Gastroesophageal sphincter (tissue), 3 donors: ENCODE results near the gene CASK.

ENCODE experiments used
- EP300 ChIP-seq: sonication (generic); formaldehyde crosslinking; IDR thresholded peaks from one replicate; pipeline ENCODE4 v1.6.1; 2017; ENCODE audit warnings: antibody characterized with exemption, mild to moderate bottlenecking
- POLR2AphosphoS5 ChIP-seq: sonication (generic); formaldehyde crosslinking; IDR thresholded peaks from one replicate; pipeline ENCODE4 v1.6.1; 2017; ENCODE audit warnings: antibody characterized with exemption
- TF ChIP-seq, protein P1 (sequence below), 4 experiments: fragments of 200-600 bp in 2 of 4; fragments of 450-650 bp in 2 of 4; sonication (generic) in 1 of 4; IDR thresholded peaks; one replicate each; pipeline ENCODE4 v1.5.1; 2017 to 2019; ENCODE audit warnings: antibody characterized with exemption in 4 of 4, mild to moderate bottlenecking in 2 of 4, moderate library complexity in 2 of 4

DNA sequence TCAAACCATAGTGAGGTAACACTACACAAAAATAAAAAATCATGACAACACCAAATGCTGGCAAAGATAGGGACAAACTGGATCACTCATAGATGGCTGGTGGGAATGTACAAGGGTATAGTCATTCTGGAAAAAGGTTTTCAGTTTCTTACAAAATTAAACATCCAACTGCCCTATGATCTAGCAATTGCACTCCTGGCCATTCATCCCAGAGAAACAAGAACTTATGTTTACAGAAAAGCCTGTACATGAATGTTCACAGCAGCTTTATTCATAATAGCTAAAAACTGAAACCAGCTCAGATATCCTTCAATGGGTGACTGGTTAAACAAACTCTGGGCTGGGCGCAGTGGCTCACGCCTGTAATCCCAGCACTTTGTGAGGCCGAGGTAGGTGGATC lies 432.9 kb downstream of the CASK start:
- TF ChIP-seq EP300, result no peak
- no peak for TF ChIP-seq POLR2AphosphoS5
- TF ChIP-seq, protein P1, sequence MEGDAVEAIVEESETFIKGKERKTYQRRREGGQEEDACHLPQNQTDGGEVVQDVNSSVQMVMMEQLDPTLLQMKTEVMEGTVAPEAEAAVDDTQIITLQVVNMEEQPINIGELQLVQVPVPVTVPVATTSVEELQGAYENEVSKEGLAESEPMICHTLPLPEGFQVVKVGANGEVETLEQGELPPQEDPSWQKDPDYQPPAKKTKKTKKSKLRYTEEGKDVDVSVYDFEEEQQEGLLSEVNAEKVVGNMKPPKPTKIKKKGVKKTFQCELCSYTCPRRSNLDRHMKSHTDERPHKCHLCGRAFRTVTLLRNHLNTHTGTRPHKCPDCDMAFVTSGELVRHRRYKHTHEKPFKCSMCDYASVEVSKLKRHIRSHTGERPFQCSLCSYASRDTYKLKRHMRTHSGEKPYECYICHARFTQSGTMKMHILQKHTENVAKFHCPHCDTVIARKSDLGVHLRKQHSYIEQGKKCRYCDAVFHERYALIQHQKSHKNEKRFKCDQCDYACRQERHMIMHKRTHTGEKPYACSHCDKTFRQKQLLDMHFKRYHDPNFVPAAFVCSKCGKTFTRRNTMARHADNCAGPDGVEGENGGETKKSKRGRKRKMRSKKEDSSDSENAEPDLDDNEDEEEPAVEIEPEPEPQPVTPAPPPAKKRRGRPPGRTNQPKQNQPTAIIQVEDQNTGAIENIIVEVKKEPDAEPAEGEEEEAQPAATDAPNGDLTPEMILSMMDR (IDR thresholded peaks at IDR 0.05), result no peak
